Epidermal melanocyte (primary cell): ENCODE measurements around the gene RNF10.
"Not testable (repeated sequence)": the region's sequence is repeated elsewhere in the genome, so short reads cannot be mapped to it uniquely, and the experiment has no call there.

Experiments
- DNase-seq: peaks from one replicate; pipeline ENCODE4 v3.0.0; 2011; ENCODE audit warnings: low spot score; ENCODE audit not compliant: insufficient read length

Gene RNF10

DNA sequence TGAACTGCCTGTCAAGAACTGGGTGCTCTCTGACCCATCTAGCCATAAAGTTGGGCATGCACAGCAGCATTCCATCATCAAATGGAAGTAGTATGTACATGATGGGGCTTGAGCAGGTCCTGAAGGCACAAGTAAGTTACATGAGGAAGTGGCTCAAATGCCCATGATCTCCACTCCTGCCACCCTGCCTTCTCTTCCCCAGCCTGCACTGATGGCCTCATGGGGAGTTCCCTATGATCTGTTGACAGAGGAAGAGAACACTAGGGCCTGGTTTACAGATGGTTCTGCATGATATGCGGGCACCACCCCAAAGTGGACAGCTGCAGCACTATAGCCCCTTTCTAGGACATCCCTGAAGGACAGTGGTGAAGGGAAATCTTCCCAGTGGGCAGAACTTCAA, 77.4 kb downstream of the RNF10 start:
- not testable (repeated sequence) for DNase-seq

GRCh38 chr12:120614848-120615247, 80.7 kb downstream of the RNF10 start:
- no peak for DNase-seq

- DNase-seq: not testable (repeated sequence)
Observed at GRCh38 chr12:120617193-120617592, 83.0 kb downstream of the RNF10 start.

GRCh38 chr12:120617767-120618166, 83.6 kb downstream of the RNF10 start:
- not testable (repeated sequence) for DNase-seq

- no peak for DNase-seq
Observed at GRCh38 chr12:120618954-120619615, 84.9 kb downstream of the RNF10 start.

- DNase-seq: no peak
Observed at GRCh38 chr12:120620624-120621023, 86.5 kb downstream of the RNF10 start.

DNA sequence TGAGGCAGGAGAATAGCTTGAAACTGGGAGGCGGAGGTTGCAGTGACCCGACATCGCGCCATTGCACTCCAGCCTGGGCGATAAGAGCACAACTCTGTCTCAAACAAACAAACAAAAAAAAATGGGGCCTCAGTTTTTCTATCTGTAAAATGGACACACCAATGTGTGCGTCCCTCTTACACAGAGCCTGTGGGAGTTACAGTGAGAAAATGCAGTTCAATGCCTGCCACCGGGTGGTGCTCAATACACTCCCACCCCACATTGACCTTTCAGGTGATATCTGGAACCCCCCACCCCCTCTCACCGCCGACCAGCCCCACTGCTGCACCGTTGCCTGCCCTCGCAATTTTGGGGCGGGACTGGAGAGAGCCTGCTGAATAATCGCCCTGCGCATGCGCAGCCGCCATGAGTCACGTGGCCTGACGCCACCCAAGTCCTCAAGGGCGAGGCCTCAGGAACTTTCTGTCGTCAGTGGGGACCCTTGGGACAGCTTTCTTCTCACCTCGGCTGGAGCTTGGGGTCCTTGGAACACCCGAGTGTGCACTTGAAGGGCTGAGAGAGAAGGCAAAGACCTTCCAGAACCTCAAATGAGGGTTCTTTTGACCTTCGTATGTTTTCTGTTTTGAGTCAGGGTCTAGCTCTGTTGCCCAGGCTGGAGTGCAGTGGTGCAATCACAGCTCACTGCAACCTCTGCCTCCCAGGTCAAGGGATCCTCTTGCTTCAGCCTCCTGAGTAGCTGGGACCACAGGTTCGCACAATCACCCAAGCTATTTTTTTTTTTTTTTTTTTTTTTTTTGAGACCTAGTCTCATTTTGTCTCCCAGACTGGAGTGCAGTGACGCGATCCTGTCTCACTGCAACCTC, 91.6 kb downstream of the RNF10 start:
- no peak for DNase-seq
